ENCODE measurements around the gene PTPRN2. TPM values are rescaled to one million over a fixed set of nuclear protein-coding genes. Genes with fewer than 3 reads are reported as not detected.

PTPRN2 gene
- total and polyA plus RNA-seq, 2 of the 13 experiments (the other 11 are each of a cell fraction or from before 2014, with no cell fraction given): 2.5 to 24.2 TPM

- Histone ChIP-seq H3K27me3 (ENCODE audit: control insufficient read depth in 1 of 2, insufficient read depth in 2 of 2, low read length in 2 of 2) (peaks cover 2 to 5% of the 10 kb centered on the region in 2 experiments; a peak in 3 of 5 replicates), H3K36me3 (replicated peaks in 1 of 2; ENCODE audit: control insufficient read depth in 1 of 2, insufficient read depth in 2 of 2, low read length in 2 of 2) (no peaks in the 10 kb centered on the region), H2AFZ (ENCODE audit: low read length) (no peak overlapping the region), H3K9me3 (ENCODE audit: low read length) (no peaks in the 10 kb centered on the region), H3K9ac (ENCODE audit: insufficient read depth, low read depth, low read length) (no peak overlapping the region), H3K79me2 (ENCODE audit: insufficient read depth, low read length) (no peaks in the 10 kb centered on the region), H3K27ac (ENCODE audit: extremely low read length, insufficient read depth, low read length) (no peak overlapping the region), H3K4me3 (replicated peaks in 1 of 3; ENCODE audit: insufficient read depth in 1 of 3, low read depth in 2 of 3, low read length in 3 of 3) (no peak overlapping the region), H3K4me1 (ENCODE audit: insufficient read depth, low read length) (no peaks in the 10 kb centered on the region), H4K20me1 (ENCODE audit: insufficient read depth, low read length) (peaks cover 11% of the 10 kb centered on the region), H3K4me2 (ENCODE audit: low read depth, low read length) (no peak overlapping the region)
- ChIA-PET POLR2A (no interaction called here), CTCF (ENCODE audit: low intra/inter-chr PET ratio, low total read pairs) (interaction anchor here (1.4 kb wide), 1 partner anchor 442 kb away, joined by 7 read pairs; no protein-coding TSS in a partner anchor)
- TF ChIP-seq, protein P1, sequence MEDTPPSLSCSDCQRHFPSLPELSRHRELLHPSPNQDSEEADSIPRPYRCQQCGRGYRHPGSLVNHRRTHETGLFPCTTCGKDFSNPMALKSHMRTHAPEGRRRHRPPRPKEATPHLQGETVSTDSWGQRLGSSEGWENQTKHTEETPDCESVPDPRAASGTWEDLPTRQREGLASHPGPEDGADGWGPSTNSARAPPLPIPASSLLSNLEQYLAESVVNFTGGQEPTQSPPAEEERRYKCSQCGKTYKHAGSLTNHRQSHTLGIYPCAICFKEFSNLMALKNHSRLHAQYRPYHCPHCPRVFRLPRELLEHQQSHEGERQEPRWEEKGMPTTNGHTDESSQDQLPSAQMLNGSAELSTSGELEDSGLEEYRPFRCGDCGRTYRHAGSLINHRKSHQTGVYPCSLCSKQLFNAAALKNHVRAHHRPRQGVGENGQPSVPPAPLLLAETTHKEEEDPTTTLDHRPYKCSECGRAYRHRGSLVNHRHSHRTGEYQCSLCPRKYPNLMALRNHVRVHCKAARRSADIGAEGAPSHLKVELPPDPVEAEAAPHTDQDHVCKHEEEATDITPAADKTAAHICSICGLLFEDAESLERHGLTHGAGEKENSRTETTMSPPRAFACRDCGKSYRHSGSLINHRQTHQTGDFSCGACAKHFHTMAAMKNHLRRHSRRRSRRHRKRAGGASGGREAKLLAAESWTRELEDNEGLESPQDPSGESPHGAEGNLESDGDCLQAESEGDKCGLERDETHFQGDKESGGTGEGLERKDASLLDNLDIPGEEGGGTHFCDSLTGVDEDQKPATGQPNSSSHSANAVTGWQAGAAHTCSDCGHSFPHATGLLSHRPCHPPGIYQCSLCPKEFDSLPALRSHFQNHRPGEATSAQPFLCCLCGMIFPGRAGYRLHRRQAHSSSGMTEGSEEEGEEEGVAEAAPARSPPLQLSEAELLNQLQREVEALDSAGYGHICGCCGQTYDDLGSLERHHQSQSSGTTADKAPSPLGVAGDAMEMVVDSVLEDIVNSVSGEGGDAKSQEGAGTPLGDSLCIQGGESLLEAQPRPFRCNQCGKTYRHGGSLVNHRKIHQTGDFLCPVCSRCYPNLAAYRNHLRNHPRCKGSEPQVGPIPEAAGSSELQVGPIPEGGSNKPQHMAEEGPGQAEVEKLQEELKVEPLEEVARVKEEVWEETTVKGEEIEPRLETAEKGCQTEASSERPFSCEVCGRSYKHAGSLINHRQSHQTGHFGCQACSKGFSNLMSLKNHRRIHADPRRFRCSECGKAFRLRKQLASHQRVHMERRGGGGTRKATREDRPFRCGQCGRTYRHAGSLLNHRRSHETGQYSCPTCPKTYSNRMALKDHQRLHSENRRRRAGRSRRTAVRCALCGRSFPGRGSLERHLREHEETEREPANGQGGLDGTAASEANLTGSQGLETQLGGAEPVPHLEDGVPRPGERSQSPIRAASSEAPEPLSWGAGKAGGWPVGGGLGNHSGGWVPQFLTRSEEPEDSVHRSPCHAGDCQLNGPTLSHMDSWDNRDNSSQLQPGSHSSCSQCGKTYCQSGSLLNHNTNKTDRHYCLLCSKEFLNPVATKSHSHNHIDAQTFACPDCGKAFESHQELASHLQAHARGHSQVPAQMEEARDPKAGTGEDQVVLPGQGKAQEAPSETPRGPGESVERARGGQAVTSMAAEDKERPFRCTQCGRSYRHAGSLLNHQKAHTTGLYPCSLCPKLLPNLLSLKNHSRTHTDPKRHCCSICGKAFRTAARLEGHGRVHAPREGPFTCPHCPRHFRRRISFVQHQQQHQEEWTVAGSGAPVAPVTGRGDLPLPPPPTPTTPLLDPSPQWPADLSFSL (CRISPR knock-in tag; IDR thresholded peaks at IDR 0.05): peak; percentile 40; the same call in 1 of the 2 replicates
- 0 out of 2 replicates have a peak, but pooled peaks have one; percentile 38 for TF ChIP-seq NRL (CRISPR knock-in tag; IDR thresholded peaks at IDR 0.05; ENCODE audit: borderline replicate concordance)
- no peak for TF ChIP-seq TBL1XR1 (IDR thresholded peaks at IDR 0.05; ENCODE audit: borderline replicate concordance, low read length, partially characterized antibody)
- no peak for TF ChIP-seq PHF5A (CRISPR knock-in tag; IDR thresholded peaks at IDR 0.05; ENCODE audit: low read depth, unreplicated experiment)
- in situ Hi-C loops (cut with HindIII; ENCODE audit: extremely low pct_ligation_motif_present, low pct_unique_long_range_greater_than_20kb): loop anchor here (10.0 kb wide), 1 partner anchor 450 kb away; no protein-coding TSS in a partner anchor
- no TSS peak for BruUV-seq (replicated peaks)
- ATAC-seq (no peak), DNase-seq (ENCODE audit: low spot score) (no peak), FAIRE-seq (no peak)
- intact Hi-C loops (cut with micrococcal nuclease; ENCODE audit: unreplicated experiment): loop anchor here (2.0 kb wide), 1 partner anchor 442 kb away; no protein-coding TSS in a partner anchor
- WGBS (ENCODE audit: low lambda C conversion rate): 97% methylated on average over 9 of the region's 12 CpGs
Measured at GRCh38 chr7:157874870-157875229, 712.8 kb downstream of the PTPRN2 start.
